Keratinocyte (primary cell): ENCODE results near the gene SSPN. TPM values are rescaled to one million over a fixed set of nuclear protein-coding genes. Genes with fewer than 3 reads are reported as not detected.

ENCODE experiments used
- DNase-seq: peaks from one replicate; pipeline ENCODE4 v3.0.0-alpha.2; 2011; ENCODE audit warnings: low read depth, missing footprints, low spot score
- FAIRE-seq: peaks from 2 replicates; lab custom pipeline; 2011; peaks lifted over from hg19 to GRCh38; lab: Jason Lieb, UNC
- H2AFZ ChIP-seq: 2 replicates; pipeline ENCODE4 v1.6.0; 2012; ENCODE audit warnings: low read length, control low read depth, inconsistent platforms; ENCODE audit not compliant: control insufficient read depth
- H3K27ac ChIP-seq: 2 replicates; pipeline ENCODE4 v1.5.1; 2011; ENCODE audit warnings: low read length; ENCODE audit not compliant: control insufficient read depth, insufficient read depth
- H3K27me3 ChIP-seq: 3 replicates; pipeline ENCODE4 v1.6.0; 2011; ENCODE audit warnings: low read length; ENCODE audit not compliant: control insufficient read depth, insufficient read depth; ENCODE audit errors: extremely low read depth
- H3K36me3 ChIP-seq, 2 experiments: 2 replicates in 1 of 2; 3 replicates in 1 of 2; pipeline ENCODE4 v1.5.1; 2011; ENCODE audit warnings: low read length in 2 of 2, mild to moderate bottlenecking in 1 of 2; ENCODE audit not compliant: control insufficient read depth in 2 of 2, insufficient read depth in 2 of 2; ENCODE audit errors: extremely low read depth in 1 of 2
- H3K4me1 ChIP-seq: 3 replicates; pipeline ENCODE4 v1.5.1; 2011; ENCODE audit warnings: low read length; ENCODE audit not compliant: control insufficient read depth, insufficient read depth; ENCODE audit errors: extremely low read depth
- H3K4me2 ChIP-seq: 3 replicates; pipeline ENCODE4 v1.6.0; 2011; ENCODE audit warnings: low read depth, low read length; ENCODE audit not compliant: control insufficient read depth, insufficient read depth; ENCODE audit errors: extremely low read depth
- H3K4me3 ChIP-seq, 3 experiments: fragments of 200-600 bp in 1 of 3; sonication (generic) in 1 of 3; 2 replicates in 2 of 3; 3 replicates in 1 of 3; pipeline ENCODE4 v1.5.1; 2011 to 2016; ENCODE audit warnings: low read length in 3 of 3, mild to moderate bottlenecking in 3 of 3, control low read depth in 2 of 3, inconsistent platforms in 1 of 3, low read depth in 1 of 3, mixed read lengths in 1 of 3, mixed run types in 1 of 3, moderate library complexity in 1 of 3; ENCODE audit not compliant: control insufficient read depth in 2 of 3, insufficient read depth in 2 of 3; ENCODE audit errors: extremely low read depth in 1 of 3
- H3K79me2 ChIP-seq: 2 replicates; pipeline ENCODE4 v1.6.0; 2012; ENCODE audit warnings: low read length; ENCODE audit not compliant: control insufficient read depth, insufficient read depth
- H3K9ac ChIP-seq: 3 replicates; pipeline ENCODE4 v1.6.0; 2011; ENCODE audit warnings: low read length; ENCODE audit not compliant: control insufficient read depth, insufficient read depth; ENCODE audit errors: extremely low read depth
- H3K9me1 ChIP-seq: 3 replicates; pipeline ENCODE4 v1.6.0; 2011; ENCODE audit warnings: low read length; ENCODE audit not compliant: control insufficient read depth, insufficient read depth; ENCODE audit errors: extremely low read depth
- H3K9me3 ChIP-seq: 2 replicates; pipeline ENCODE4 v1.5.1; 2012; ENCODE audit warnings: low read depth, low read length; ENCODE audit not compliant: control insufficient read depth
- H4K20me1 ChIP-seq: 3 replicates; pipeline ENCODE4 v1.6.0; 2011; ENCODE audit warnings: low read length; ENCODE audit not compliant: control insufficient read depth, insufficient read depth; ENCODE audit errors: extremely low read depth
- EZH2 ChIP-seq: IDR thresholded peaks from one replicate; pipeline ENCODE4 v1.6.1; 2012; ENCODE audit warnings: inconsistent platforms, mild to moderate bottlenecking, low read length, moderate library complexity
- dilution Hi-C: fragments of 300-500 bp; cut with MboI; formaldehyde crosslinking; loops from one replicate; pipeline ENCODE4 v1.7.0; 2020; ENCODE audit warnings: low sequenced_read_pairs; ENCODE audit not compliant: extremely low pct_ligation_motif_present
- polyA plus RNA-seq, 5 experiments: library from polyadenylated mRNA; depleted of rRNA in 3 of 5; stranded (reverse) in 3 of 5; stranded (forward) in 1 of 5; unstranded in 1 of 5; fragments of >200 nt; gene quantifications; 1 replicate in 1 of 5; 2 replicates in 3 of 5; 3 replicates in 1 of 5; pipeline versions ENCODE4 v1.2.1 to v1.2.3, GENCODE V29; 2011 to 2012; ENCODE audit warnings: missing spikeins in 2 of 5, low read depth in 1 of 5, low replicate concordance in 1 of 5
- TF ChIP-seq, protein P1 (sequence below), 3 experiments: IDR thresholded peaks in 1 of 3; conservative IDR thresholded peaks in 1 of 3; optimal IDR thresholded peaks in 1 of 3; 2 replicates in 2 of 3; 3 replicates in 1 of 3; pipeline versions ENCODE3 to v1.5.1; 2011; ENCODE audit warnings: low read length in 3 of 3, mild to moderate bottlenecking in 3 of 3, moderate library complexity in 2 of 3, control low read depth in 1 of 3, inconsistent platforms in 1 of 3; ENCODE audit not compliant: insufficient read depth in 2 of 3; ENCODE audit errors: extremely low read depth in 1 of 3

Gene SSPN
- polyA plus RNA-seq, 1 donor (not counting 4 experiments of a cell fraction or from before 2014, with no cell fraction given), result 1.0 TPM

DNA sequence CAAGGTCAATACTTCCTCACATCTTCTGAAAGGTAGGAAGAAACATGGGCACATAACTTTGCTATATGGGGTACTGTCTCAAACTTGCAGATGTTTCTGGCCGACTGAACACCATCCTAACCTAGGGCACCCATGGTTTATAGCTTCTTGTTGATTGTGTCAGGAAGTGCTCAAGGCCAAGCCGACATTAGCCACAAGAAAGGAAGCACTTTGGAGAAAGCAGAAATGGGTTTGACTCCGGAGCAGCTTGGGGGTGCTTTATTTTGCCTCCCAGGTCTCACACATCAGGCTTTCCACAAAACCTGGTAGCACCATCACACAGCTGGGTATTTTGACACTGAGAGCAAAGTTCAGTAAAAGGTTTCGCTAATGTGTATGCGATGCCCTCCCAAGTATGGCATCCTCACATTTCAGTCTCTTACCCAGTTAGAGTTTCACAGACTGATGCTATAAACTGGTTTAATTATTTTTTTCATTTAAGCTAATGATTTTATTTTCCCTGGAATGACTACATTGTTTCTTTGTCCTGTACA lies 45.3 kb upstream of the SSPN start:
- H3K79me2 ChIP-seq, result no peaks in the 10 kb centered on the region
- no peaks in the 10 kb centered on the region for H3K36me3 ChIP-seq
- H3K27me3 ChIP-seq, result no peaks in the 10 kb centered on the region
- no peak for DNase-seq
- dilution Hi-C loops, result no loop called here
- H4K20me1 ChIP-seq, result no peaks in the 10 kb centered on the region
- no peak overlapping the region for H2AFZ ChIP-seq
- no peak for TF ChIP-seq EZH2
- TF ChIP-seq, protein P1, sequence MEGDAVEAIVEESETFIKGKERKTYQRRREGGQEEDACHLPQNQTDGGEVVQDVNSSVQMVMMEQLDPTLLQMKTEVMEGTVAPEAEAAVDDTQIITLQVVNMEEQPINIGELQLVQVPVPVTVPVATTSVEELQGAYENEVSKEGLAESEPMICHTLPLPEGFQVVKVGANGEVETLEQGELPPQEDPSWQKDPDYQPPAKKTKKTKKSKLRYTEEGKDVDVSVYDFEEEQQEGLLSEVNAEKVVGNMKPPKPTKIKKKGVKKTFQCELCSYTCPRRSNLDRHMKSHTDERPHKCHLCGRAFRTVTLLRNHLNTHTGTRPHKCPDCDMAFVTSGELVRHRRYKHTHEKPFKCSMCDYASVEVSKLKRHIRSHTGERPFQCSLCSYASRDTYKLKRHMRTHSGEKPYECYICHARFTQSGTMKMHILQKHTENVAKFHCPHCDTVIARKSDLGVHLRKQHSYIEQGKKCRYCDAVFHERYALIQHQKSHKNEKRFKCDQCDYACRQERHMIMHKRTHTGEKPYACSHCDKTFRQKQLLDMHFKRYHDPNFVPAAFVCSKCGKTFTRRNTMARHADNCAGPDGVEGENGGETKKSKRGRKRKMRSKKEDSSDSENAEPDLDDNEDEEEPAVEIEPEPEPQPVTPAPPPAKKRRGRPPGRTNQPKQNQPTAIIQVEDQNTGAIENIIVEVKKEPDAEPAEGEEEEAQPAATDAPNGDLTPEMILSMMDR (optimal IDR thresholded peaks at IDR 0.05 in 1 of 3, IDR thresholded peaks at IDR 0.05 in 1 of 3, conservative IDR thresholded peaks at IDR 0.05 in 1 of 3; ENCODE audit: extremely low read depth in 1 of 3, insufficient read depth in 2 of 3, low read length in 3 of 3), result no peak
- peaks cover 22% of the 10 kb centered on the region for H3K4me1 ChIP-seq
- no peaks in the 10 kb centered on the region for H3K9me3 ChIP-seq
- H3K4me3 ChIP-seq, result no peak overlapping the region
- H3K9ac ChIP-seq, result no peak overlapping the region
- no peaks in the 10 kb centered on the region for H3K9me1 ChIP-seq
- H3K4me2 ChIP-seq, result no peak overlapping the region
- H3K27ac ChIP-seq, result no peak overlapping the region
- FAIRE-seq, result no peak

DNA sequence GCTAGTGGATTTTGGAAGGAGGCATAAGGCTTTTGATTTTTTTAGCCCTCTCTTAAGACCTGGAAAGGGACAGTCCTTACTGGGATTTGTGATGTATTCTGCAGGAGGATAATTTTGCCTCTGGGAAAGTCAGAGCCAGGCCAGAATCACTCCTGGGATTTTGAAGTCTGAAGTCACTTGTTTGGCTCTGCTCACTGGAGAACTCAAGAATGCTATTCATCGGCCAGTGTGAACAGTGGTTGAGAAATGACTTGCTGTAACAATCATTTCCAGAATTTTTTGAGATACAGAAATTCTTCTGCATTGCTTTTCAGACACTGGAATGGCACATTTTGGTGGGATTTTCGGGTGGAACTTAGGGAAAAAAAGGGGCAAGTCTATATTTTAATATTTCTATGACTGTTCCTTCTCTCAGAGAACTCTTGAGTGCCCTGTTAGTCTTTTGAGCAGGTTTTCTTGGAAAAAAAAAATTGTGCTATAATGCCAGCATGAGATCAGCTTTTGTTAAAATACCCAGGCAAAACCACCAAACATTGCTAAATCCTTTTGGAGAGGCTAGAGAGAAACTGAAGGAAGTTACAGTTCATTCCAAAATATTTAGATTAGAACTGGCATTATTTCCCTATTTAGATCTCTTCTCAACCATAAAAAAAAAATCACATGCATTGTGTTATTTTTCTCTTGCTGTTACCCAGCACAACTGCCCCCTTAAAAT lies 44.5 kb upstream of the SSPN start:
- Histone ChIP-seq H3K4me3 (no peak overlapping the region), H3K36me3 (no peaks in the 10 kb centered on the region), H3K79me2 (no peaks in the 10 kb centered on the region), H3K4me1 (peaks cover 25% of the 10 kb centered on the region), H3K27ac (no peak overlapping the region), H3K9me3 (no peaks in the 10 kb centered on the region), H3K27me3 (no peaks in the 10 kb centered on the region), H2AFZ (no peak overlapping the region), H3K9ac (no peak overlapping the region), H3K9me1 (no peaks in the 10 kb centered on the region), H3K4me2 (no peak overlapping the region), H4K20me1 (no peaks in the 10 kb centered on the region)
- TF ChIP-seq, protein P1 (optimal IDR thresholded peaks at IDR 0.05 in 1 of 3, IDR thresholded peaks at IDR 0.05 in 1 of 3, conservative IDR thresholded peaks at IDR 0.05 in 1 of 3; ENCODE audit: extremely low read depth in 1 of 3, insufficient read depth in 2 of 3, low read length in 3 of 3), result no peak
- TF ChIP-seq EZH2, result no peak
- DNase-seq (no peak), FAIRE-seq (no peak)
- dilution Hi-C loops, result no loop called here
